ES-I3 (cell line): ENCODE data around the gene MRM2.

ENCODE experiments used
- H3K36me3 ChIP-seq: 2 replicates; pipeline ENCODE4 v1.6.1; 2013; ENCODE audit warnings: mild to moderate bottlenecking, low read length, control low read depth, moderate library complexity; ENCODE audit not compliant: insufficient read depth
- H3K4me1 ChIP-seq: 2 replicates; pipeline ENCODE4 v1.6.1; 2013; ENCODE audit warnings: mild to moderate bottlenecking, control low read depth, low read length; ENCODE audit not compliant: insufficient read depth
- H3K9ac ChIP-seq: 2 replicates; pipeline ENCODE4 v1.6.1; 2013; ENCODE audit warnings: low read depth, mild to moderate bottlenecking, low read length, moderate library complexity
- H3K9me3 ChIP-seq: 2 replicates; pipeline ENCODE4 v1.6.1; 2013; ENCODE audit warnings: mild to moderate bottlenecking, low read length, moderate library complexity; ENCODE audit not compliant: control insufficient read depth, insufficient read depth

Gene MRM2

DNA sequence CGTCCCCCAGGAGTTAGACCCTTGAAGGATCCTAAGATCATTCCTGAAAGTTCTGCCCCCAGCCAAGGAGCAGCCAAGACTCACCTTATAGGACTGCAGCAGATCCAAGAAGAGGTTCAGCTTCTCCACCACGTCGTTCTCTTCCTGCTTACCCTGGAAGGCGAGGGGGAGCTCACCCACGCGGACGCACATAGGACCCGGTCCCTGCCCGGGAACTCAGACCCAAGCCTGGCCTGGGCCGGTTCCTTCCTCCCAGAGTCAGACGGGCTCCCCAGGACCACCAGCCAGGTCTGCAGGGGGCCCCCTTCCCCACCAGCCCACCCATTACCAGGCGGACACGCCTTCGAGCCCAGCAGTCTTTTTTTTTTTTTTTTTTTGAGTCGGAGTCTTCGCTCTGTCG is 15.6 kb upstream of the MRM2 start:
- peaks cover 4% of the 10 kb centered on the region for H3K36me3 ChIP-seq
- H3K9ac ChIP-seq = no peak overlapping the region
- H3K4me1 ChIP-seq = no peaks in the 10 kb centered on the region
- no peaks in the 10 kb centered on the region for H3K9me3 ChIP-seq

DNA sequence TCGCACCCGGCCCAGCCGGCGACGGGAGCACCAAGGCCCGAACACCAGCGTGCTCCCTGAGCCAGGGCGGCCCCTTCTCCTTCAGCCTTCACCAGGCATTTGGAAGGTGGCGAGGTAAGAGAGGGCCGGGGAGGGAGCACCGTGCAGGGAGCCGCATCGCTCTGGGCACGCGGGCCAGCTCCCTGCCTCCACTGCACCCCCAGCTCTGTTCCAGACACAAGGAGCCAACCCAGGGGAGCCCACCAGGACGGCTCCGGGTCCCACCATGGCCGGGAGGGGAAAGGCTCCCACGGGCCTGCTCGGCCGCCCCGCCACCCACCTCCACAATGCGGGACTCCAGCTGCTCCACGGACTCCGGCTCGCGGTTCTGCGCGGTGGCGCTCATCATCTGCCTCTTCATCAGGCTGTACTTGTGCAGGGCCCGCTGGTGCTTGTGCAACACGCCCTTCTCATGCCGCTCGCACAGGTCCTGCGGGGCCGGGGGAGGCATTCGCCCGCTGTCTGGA is 15.1 kb upstream of the MRM2 start:
- H3K36me3 ChIP-seq = peaks cover 1% of the 10 kb centered on the region
- no peak overlapping the region for H3K9ac ChIP-seq
- no peaks in the 10 kb centered on the region for H3K9me3 ChIP-seq
- H3K4me1 ChIP-seq = no peaks in the 10 kb centered on the region; the same call in 1 of the 2 replicates

DNA sequence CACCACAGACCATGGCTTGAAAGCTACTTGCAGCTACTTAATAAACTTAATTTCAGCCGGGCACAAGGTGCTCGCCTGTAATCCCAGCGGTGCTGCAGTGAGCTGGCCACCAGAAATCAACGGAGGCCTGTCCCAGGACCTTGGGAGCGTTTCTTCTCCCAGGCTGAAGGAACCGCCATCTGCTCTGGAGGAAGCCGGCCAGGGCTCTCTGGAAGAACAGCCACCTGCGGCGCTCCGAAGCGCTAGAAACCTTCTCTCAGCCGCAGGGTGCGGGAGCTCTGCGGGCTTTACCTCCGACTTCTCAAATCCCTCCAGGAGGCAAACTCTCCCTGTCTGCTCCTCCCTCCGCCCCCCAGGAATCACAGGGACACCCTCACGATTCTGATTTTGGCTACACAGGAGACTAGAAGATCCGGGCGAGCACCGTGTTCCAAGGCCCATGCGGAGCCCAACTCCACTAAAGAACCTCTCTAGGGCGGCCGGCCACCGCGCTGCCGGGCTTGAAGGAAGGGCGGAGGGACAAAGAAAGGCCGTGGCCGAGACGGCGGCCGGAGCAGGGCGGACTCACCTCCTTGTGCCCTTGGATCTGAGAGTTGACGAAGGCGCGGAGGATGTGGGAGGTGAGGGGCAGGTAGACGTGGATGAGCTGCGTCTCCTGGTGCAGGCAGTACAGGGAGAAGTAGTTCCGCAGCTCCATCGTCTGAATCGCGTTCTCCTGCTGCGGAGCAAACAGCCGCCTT is 14.5 kb upstream of the MRM2 start:
- H3K4me1 ChIP-seq = no peaks in the 10 kb centered on the region; the same call in 1 of the 2 replicates
- H3K36me3 ChIP-seq = no peaks in the 10 kb centered on the region; the same call in none of the 2 replicates
- H3K9ac ChIP-seq = no peak overlapping the region
- H3K9me3 ChIP-seq = no peaks in the 10 kb centered on the region

DNA sequence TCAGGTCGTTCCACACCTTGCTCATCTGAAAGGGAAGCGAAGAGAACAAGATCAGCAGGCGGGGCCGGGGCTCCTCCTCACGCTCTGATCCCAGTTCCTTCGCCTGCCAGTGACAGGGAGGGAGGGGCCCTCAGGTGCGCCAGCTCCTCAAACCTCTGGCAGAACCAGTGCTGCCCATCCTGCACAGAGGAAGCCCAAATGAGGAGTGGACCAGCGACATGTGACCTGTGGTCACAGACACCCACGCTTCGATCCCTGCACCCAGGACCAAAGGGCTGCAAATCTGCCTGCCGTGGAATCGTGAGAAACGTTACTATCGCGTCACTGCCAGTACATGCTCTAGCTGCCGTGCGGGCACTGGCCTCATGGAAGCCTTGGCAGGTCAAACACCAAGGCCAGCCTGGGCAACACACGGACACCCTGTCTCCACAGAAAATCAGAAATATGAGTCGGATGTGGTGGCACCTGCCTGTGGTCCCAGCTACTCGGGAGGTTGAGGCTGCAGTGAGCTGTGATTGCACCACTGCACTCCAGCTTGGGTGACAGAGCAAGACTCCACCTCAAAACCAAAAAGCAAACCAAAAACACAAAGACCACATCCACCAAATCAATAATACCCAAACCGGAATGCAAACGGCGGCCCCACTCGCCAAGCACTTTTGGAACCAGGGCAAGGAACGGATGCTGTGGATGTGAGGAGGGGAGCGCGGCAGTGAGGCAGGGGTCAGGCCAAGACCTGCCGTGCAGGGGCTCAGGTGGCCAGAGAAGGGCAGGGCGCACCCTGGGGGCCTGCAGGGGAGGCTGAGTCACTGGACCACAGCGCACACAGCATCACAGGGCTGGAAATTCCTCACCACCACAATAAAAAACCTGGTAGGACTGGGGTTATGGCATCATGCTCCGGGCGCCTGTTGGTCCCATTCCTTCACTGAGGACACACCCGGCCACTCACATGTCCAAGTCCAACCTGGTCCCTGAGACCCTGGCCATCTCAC is 13.4 kb upstream of the MRM2 start:
- Histone ChIP-seq H3K9me3 (no peaks in the 10 kb centered on the region), H3K9ac (no peak overlapping the region), H3K4me1 (no peaks in the 10 kb centered on the region; the same call in 1 of the 2 replicates), H3K36me3 (no peaks in the 10 kb centered on the region; the same call in none of the 2 replicates)

DNA sequence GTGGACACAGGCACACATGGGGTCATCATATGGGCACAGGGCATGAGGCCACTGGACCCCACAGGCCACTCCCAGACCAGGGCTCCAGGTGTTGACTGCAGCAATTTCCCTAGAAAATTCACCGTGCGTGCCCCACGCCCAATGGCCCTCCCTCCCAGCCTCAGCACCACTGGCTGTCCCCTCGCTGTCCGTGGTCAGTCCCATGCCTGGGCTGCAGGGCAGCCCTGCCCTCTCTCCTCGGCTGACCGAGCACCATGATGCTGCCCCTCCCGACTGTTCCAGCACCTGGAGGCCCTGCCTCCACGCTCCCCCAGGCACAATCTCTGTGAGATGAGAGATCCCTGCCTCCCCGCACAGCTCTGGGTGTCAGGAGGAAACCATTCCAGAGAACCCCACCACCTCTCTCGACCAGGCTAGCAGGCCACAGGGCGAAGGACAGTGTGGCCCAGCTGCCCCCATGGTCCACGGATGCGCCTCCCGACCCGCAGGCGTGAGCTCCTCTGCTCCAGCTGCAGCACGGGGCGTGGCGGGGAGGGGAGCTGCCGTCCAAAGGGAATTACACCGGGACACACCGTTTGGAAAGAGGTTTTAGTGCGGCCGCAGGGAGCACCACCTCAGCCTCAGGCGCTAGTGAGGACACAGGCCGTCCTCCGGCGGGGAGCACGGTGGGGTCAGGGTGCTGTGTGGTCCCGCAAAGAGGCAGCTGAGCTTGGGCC is 12.6 kb upstream of the MRM2 start:
- H3K4me1 ChIP-seq = no peaks in the 10 kb centered on the region; the same call in 1 of the 2 replicates
- H3K36me3 ChIP-seq = no peaks in the 10 kb centered on the region; the same call in none of the 2 replicates
- H3K9me3 ChIP-seq = no peaks in the 10 kb centered on the region
- H3K9ac ChIP-seq = no peak overlapping the region

DNA sequence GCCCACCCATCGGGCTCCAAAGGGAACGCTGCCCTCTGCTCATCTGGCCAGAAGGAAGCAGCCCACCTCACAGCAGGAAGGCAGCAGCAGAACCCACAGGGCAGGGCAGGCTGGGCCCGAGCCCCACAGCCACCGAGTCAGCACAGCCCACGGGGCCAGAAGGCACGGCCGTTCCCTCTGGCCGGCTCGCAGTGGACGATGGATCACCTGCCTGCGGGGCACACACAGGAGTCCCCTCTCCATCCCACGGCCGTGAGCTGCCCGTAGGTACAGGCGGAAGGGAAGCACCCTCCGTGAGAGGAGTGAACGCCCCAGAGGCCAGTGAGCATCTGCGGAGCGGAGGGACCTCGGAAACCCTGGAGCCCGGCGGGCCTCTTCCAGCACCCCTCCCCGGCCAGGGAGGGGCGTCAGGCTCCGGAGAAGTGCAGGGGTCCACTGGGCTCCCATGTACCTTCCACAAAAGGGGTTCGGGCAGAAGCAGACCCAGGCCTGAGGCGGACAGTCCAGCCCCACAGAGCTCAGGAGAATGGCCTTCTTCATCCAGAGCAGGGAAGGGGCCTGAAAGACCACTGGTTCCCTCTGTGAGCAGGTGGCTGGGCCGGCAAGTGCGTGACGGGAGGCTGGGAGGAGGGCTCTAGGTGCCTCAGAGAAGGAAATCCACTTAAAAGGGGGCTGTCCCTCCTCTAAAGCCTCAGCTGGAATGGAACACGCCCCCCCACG is 11.7 kb upstream of the MRM2 start:
- peaks cover 7% of the 10 kb centered on the region; the same call in 1 of the 2 replicates for H3K4me1 ChIP-seq

DNA sequence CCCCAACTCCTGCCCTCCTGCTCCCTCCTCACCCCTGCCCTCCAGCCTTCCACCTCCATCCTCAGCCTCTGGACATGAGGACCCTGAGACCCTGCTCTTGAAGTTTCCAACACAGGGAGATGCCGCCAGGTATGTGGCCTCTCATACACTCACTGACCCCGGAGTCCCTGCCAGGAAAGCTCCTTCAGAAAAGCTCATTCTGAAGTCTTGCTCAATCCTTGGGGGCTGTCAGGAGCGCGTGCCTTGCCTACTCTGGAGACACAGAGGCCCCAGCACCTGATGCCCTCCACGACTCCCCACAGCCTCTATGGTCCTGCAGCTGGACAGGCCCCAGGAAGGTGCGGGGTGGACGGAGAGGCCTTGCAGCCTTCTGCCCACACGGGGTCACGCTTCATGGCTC is 11.0 kb upstream of the MRM2 start:
- Histone ChIP-seq H3K4me1 (peaks cover 12% of the 10 kb centered on the region; the same call in 1 of the 2 replicates), H3K9me3 (no peaks in the 10 kb centered on the region), H3K36me3 (no peaks in the 10 kb centered on the region; the same call in none of the 2 replicates), H3K9ac (no peak overlapping the region)

More for the DNA sequence above, 11.7 kb upstream of the MRM2 start:
- Histone ChIP-seq H3K36me3 (no peaks in the 10 kb centered on the region; the same call in none of the 2 replicates), H3K9me3 (no peaks in the 10 kb centered on the region), H3K9ac (no peak overlapping the region)

DNA sequence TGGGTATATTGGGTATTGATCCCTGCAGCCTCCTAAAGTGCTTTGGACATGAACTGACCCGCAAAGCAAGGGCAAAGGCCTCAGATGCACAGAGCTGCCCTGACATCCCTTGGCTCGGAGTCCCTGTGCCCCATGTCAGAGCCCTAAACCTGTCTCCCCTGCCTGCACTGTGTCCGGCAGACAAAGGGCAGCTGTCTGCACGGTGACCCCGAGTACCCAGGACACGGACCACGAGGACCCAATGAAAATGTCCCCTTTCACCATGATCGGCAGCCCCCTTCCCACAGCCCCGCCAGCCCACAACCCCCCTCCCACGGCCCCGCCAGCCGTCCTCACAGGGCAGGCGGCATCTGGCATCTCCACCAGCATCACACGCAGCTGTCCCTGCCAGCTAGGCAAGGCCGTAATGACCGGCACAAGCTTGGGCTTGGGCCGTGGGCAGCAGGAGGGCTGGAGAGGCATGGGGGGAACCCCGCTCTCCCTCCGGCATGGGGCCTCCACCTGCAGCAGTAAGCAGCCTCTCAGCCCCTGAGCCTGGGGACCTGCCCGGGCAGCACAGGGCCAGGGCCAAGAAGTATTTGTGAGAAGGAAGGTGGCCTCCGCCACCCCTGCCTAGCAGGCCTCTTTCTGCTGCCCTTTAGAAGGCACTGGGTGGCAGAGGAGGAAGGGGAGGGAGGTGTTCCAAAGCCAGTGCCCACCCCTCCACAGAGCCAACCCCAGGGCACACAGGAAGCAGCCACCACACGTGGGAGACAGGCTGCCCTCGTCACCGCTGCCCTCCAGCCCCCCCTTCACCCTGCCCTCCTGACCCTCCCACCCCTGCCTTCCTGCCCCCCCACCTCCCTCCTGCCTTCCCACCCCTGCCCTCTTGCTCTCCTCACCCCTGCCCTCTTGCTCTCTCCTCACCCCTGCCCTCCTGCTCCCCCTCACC is 10.1 kb upstream of the MRM2 start:
- Histone ChIP-seq H3K4me1 (peaks cover 12% of the 10 kb centered on the region; the same call in 1 of the 2 replicates), H3K36me3 (no peaks in the 10 kb centered on the region; the same call in none of the 2 replicates), H3K9me3 (no peaks in the 10 kb centered on the region), H3K9ac (no peak overlapping the region)

DNA sequence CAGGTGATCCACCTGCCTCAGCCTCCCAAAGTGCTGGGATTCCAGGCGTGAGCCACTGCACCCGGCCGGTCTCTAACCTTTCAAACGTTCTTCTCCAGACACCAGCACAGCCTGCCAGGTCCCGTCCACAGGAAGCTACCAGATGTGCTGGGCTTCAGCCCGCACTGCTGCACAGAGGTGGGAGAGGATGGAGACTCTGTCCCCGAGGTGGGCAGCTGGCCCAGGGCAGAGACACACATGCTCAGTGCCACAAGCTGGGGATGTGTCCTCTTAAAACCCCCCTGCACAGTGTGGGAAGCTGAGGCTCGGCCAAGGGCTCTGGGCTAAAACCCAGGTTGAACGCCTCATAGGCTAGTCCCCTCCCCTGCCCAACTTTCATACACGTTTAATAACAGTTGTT is 9.4 kb upstream of the MRM2 start:
- no peaks in the 10 kb centered on the region; the same call in none of the 2 replicates for H3K36me3 ChIP-seq
- H3K4me1 ChIP-seq = peaks cover 12% of the 10 kb centered on the region; the same call in 1 of the 2 replicates

DNA sequence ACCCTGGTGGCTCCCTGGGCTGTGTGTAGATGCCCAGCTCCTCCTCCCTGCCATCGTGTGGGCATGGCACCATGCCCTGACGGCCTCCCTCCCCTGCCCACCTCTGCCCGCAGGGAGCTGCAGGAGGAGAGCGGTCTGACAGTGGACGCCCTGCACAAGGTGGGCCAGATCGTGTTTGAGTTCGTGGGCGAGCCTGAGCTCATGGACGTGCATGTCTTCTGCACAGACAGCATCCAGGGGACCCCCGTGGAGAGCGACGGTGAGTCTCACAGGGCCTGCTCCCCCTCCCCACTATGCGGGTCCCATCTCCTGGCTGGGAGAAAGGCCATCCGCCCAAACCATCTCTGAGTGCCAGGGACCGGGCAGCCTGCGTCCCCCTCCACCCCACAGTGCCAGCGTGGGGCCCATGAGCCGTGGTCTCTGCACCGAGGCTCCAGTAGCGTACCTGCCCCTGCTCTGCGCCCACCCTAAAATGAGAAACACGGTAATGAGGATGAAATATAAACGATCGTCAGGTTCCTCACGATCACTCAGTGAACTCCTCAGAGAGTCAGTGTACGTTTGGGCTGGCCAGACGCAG is 7.8 kb upstream of the MRM2 start:
- H3K36me3 ChIP-seq = no peaks in the 10 kb centered on the region; the same call in none of the 2 replicates
- peaks cover 12% of the 10 kb centered on the region; the same call in 1 of the 2 replicates for H3K4me1 ChIP-seq
- H3K9ac ChIP-seq = no peak overlapping the region
- H3K9me3 ChIP-seq = no peaks in the 10 kb centered on the region

More for the DNA sequence above, 9.4 kb upstream of the MRM2 start:
- Histone ChIP-seq H3K9me3 (no peaks in the 10 kb centered on the region), H3K9ac (no peak overlapping the region)

DNA sequence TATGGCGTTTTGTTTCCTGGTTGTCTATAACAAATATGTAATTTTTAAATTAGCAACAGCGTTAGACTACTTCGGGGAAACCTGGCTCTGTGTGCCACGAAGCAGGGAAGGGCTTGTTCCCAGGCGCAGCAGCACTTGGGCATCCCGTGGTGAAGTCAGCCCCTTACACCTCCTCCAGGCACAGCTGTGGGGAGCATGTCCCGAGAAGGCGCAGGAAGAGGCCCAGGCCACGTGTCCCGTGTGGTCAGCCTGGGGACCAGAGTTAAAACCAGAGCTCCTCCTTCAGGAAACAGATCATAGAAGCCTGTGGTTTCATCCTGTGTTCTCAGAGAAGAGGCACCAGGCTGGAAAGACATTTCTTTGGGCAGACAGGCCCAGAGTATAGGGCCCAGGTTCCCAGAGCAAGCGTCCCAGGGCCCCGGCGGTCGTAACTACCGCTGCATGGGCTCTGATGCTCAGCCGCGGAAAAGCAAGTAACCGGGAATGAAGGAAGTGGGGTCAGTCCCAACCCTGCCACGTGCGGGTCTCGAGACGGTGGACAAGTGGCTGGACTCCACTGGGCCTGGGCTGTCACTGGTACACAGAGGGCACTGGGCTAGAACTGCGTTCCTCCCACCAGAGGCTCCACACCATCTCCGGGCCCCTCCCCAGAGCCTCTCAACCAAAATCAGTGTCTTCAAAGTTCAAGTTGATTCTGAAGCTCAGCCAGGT is 7.1 kb upstream of the MRM2 start:
- no peaks in the 10 kb centered on the region for H3K9me3 ChIP-seq
- H3K36me3 ChIP-seq = no peaks in the 10 kb centered on the region; the same call in none of the 2 replicates
- no peak overlapping the region for H3K9ac ChIP-seq
- peaks cover 12% of the 10 kb centered on the region; the same call in 1 of the 2 replicates for H3K4me1 ChIP-seq
